GM08714 (cell line): ENCODE measurements around the gene OLIG1.

Experiments used
- H3K4me3 ChIP-seq: fragments of 200-500 bp; sonication (Bioruptor generic); 2 replicates; pipeline ENCODE4 v1.5.1; 2014; ENCODE audit warnings: mild to moderate bottlenecking, low read length, inconsistent platforms
- ZNF274 ChIP-seq: IDR thresholded peaks from 2 replicates; pipeline ENCODE4 v1.6.1; 2012; ENCODE audit warnings: mild to moderate bottlenecking, low read depth, low read length

OLIG1 gene

DNA sequence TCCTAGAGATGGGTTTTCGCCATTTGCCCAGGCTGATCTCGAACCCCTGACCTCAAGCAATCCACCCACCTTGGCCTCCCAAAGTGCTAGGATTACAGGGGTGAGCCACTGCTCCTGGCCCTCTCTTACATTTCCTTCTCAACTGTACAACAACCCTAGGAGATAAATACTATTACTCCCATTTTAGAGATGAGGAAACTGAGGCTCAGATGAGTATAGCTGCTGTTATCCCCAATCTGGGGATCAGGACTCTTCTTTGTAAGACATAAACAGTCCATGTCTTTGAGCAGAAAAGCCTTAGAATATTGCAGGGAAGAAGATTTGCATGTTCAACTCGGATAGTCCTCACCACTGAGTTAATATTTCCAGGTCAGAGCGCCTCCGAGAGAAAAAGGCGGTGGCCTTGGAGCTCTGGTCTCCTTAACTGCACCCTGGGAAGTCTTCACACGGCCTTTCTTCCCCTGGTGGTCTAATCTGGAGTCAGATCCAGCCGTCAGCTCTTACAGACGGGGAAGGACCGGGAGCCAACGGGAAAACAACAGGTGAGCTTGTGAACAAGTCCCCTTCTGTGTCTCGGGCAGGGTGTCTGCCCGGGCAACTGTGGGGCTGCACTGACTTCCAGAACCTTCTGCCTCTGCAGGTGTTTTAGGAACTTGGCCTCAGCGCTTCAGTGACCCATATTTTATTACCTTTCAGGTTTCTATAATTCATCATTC, 5.9 kb upstream of the OLIG1 start:
- no peak for TF ChIP-seq ZNF274
- H3K4me3 ChIP-seq = no peak overlapping the region

DNA sequence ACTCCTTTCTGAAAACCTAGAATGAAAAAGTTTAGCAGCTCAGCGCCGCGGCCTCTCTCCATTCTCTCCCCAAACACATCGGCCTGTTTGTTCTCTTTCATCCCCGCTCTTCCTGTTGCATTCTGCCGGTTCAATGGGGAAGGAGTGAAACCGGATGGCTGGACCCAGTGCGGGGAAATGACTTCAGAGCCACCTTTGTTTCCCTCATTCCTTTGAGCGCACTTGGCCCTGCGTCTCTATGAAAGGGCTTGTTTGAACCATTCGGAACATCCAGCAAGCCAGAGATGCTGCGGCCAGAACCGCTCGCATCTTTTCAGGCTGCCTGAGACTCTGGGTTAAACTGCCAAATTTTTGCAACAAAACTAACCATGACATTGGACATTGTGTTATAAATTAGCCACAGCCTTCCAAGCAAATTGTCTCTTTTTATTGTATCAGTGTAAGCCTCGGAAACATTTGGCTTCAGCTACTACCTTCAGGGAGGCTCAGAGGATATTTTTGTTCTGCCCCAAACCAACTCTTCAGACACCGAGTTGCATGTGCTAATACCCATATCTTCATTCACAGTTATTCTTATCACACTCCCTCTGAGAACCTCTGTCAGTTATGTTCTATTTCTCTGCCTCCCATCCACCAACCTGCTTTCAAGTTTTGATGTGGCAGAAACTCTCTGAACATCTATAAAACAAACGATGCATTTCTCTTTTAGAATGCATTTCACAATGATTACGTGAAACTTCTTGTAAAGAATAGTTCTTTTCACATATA, 5.1 kb upstream of the OLIG1 start:
- H3K4me3 ChIP-seq = no peak overlapping the region
- TF ChIP-seq ZNF274 = no peak

GRCh38 chr21:33067043-33067442, 2.9 kb upstream of the OLIG1 start:
- no peak overlapping the region for H3K4me3 ChIP-seq
- TF ChIP-seq ZNF274 = no peak

GRCh38 chr21:33067457-33067856, 2.5 kb upstream of the OLIG1 start:
- H3K4me3 ChIP-seq = no peak overlapping the region
- TF ChIP-seq ZNF274 = no peak

GRCh38 chr21:33069243-33069642, 698 bp upstream of the OLIG1 start:
- no peak for TF ChIP-seq ZNF274
- no peak overlapping the region for H3K4me3 ChIP-seq

- TF ChIP-seq ZNF274 = no peak
- peak overlapping the region; percentile 56; the same call in 1 of the 2 replicates for H3K4me3 ChIP-seq
Measured at GRCh38 chr21:33069645-33069993, 322 bp upstream of the OLIG1 start.

DNA sequence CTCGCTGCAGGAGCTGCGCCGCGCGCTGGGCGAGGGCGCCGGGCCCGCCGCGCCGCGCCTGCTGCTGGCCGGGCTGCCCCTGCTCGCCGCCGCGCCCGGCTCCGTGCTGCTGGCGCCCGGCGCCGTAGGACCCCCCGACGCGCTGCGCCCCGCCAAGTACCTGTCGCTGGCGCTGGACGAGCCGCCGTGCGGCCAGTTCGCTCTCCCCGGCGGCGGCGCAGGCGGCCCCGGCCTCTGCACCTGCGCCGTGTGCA, 730 bp downstream of the OLIG1 start:
- peak overlapping the region; percentile 56; the same call in 1 of the 2 replicates for H3K4me3 ChIP-seq
- TF ChIP-seq ZNF274 = no peak

GRCh38 chr21:33070998-33071769, 1.2 kb downstream of the OLIG1 start:
- peak overlapping the region; percentile 56; the same call in 1 of the 2 replicates for H3K4me3 ChIP-seq
- no peak for TF ChIP-seq ZNF274

DNA sequence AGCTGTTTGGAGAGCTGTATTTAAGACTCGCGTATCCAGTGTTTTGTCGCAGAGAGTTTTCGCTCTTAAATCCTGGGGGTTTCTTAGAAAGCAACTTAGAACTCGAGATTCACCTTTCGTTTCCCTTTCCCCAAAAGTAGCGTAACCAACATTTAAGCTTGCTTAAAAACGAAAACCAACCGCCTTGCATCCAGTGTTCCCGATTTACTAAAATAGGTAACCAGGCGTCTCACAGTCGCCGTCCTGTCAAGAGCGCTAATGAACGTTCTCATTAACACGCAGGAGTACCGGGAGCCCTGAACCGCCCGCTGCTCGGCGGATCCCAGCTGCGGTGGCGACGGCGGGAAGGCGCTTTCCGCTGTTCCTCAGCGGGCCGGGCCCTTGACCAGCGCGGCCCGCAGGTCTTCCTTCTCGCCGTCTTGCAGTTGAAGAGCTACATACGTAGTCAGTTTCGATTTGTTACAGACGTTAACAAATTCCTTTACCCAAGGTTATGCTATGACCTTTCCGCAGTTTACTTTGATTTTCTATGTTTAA, 1.9 kb downstream of the OLIG1 start:
- H3K4me3 ChIP-seq = peak overlapping the region; percentile 56; the same call in 1 of the 2 replicates
- TF ChIP-seq ZNF274 = no peak

- no peak overlapping the region for H3K4me3 ChIP-seq
- no peak for TF ChIP-seq ZNF274
Measured at GRCh38 chr21:33073636-33074035, 3.7 kb downstream of the OLIG1 start.

DNA sequence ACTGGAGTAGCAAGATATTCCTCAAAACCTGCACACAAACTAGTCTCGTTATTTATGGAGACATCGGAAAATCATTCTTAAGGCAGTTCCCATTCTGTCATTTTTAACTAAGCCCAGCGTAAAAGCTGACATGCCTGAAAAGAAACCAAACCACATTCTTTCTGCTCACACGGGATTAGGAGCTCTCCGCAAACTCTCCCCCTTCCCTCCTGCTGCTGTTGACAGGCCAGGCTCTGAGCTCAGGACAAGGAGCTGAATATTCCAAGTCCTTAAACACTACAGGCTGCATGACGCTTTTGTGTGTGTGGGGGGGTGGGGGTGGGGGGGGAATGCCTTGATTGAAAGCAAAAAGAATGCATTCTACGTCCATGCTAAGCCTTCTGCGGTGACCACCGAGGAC, 5.2 kb downstream of the OLIG1 start:
- no peak overlapping the region for H3K4me3 ChIP-seq
- TF ChIP-seq ZNF274 = no peak

DNA sequence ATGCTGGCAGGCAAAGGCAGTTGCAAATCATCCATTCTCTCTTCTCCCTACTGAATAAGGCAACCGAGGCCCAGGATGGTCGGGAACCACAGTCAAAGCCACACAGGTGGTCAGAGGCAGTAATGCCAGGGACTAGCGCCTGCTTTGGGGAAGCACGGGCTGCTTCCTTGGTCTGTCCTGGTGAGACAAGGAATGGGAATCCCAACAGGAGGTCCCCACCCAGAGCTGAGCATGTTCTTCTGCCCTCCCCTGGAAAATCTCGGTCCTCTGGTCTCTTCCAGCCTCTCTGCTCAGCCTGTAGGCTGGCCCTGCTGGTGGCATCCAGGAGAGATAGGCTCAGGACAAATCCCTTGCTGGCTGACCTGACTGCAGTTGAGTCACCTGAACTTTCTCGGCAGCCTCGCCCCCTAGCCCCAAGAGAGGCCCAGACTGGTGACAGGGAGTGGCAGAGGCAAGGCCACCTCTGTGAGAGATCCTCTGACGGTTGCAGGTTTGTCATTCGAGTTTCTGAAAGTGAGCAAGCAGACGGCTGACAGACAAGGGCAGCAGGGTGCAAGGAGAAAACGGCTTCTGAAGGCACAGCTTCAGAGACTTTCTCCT, 5.8 kb downstream of the OLIG1 start:
- H3K4me3 ChIP-seq = no peak overlapping the region
- no peak for TF ChIP-seq ZNF274

DNA sequence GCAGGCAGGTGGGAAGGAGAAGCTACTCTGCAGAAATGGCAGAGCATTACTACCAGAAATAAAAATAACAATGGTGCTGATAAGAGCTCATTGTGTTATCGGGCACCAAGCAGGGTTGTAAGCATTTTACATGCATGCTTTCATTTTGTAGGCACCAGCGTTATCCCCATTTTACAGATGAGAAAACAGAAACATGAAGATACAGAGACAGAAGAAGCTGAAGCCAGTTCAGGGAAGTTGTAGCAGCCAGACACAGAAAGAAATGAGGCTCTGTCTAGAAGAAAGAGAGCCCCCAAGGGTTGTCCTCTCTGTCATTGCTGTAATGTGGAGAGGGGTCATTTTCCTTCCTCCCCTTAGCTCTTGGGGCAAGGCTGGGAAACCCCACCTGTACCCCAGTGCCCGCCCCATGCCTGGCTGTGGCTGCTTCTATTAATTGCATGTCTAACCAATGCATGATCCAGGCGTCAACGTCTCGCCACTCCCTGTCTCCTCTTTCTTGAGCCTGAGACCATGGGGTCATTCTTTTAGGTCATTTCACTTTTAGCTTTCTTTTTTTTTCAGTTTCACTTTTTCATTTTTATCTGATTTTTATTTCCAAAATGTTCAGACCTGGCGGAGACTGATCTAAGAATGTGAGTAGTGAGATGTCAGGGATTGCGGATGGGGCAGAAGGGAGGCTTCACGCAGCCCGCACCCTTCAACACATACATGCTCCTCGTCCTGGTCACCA, 6.8 kb downstream of the OLIG1 start:
- TF ChIP-seq ZNF274 = no peak
- H3K4me3 ChIP-seq = no peak overlapping the region
